IMR-90 (cell line): Measurements from ENCODE around the gene ADTRP. TPM values are rescaled to one million over a fixed set of nuclear protein-coding genes. Genes with fewer than 3 reads are reported as not detected.

Experiments used
- ATAC-seq: fragments of 200-7000 bp; cut with Tn5 transposase; 2 replicates; pipeline ENCODE4 v1.9.1; 2020; ENCODE audit warnings: low read depth, mild to moderate bottlenecking, moderate library complexity
- Bru-seq: library from RNA; stranded (reverse); fragments of 400-500 nt; gene quantifications from one replicate; lab custom pipeline; 2021; lab: Mats Ljungman, UMichigan
- BruChase-seq, 2 experiments: library from RNA; stranded (reverse); fragments of 400-500 nt; gene quantifications; one replicate each; lab custom pipeline; 2021; lab: Mats Ljungman, UMichigan
- BruUV-seq: library from RNA; stranded (reverse); fragments of 400-500 nt; replicated peaks from 2 replicates; lab custom pipeline; 2021; lab: Mats Ljungman, UMichigan
- CTCF ChIA-PET: fragments of 300-600 bp; formaldehyde crosslinking; extraction: SDS; loops from one replicate; lab custom pipeline; 2021; ENCODE audit warnings: antibody characterized with exemption; lab: Yijun Ruan, JAX
- POLR2A ChIA-PET: fragments of 300-600 bp; sonication (Branson Sonifier 250); formaldehyde crosslinking; loops from one replicate; lab custom pipeline; 2022; ENCODE audit warnings: antibody characterized with exemption; ENCODE audit not compliant: unreplicated experiment; lab: Charles Lee
- DNase-seq: peaks from one replicate; pipeline ENCODE4 v3.0.0; 2013
- H2AFZ ChIP-seq: replicated peaks from 2 replicates; pipeline ENCODE3; 2013; ENCODE audit warnings: low read length, mild to moderate bottlenecking; ENCODE audit not compliant: poor library complexity
- H2AK5ac ChIP-seq: 2 replicates; pipeline ENCODE4 v1.6.1; 2013; ENCODE audit warnings: low read depth, low read length, inconsistent platforms
- H2AK9ac ChIP-seq: replicated peaks from 2 replicates; pipeline ENCODE3; 2013; ENCODE audit warnings: mild to moderate bottlenecking, low read depth, low read length, moderate library complexity; ENCODE audit not compliant: poor library complexity
- H2BK120ac ChIP-seq: 2 replicates; pipeline ENCODE4 v1.6.1; 2013; ENCODE audit warnings: low read depth, low read length, inconsistent platforms
- H2BK15ac ChIP-seq: 3 replicates; pipeline ENCODE4 v1.6.1; 2013; ENCODE audit warnings: low read depth, low read length, inconsistent platforms
- H2BK20ac ChIP-seq: 2 replicates; pipeline ENCODE4 v1.6.1; 2013; ENCODE audit warnings: low read depth, mild to moderate bottlenecking, inconsistent platforms, low read length, moderate library complexity
- H2BK5ac ChIP-seq: 2 replicates; pipeline ENCODE4 v1.6.1; 2013; ENCODE audit warnings: mild to moderate bottlenecking, low read depth, low read length, inconsistent platforms; ENCODE audit not compliant: poor library complexity, severe bottlenecking
- H3K14ac ChIP-seq: replicated peaks from 2 replicates; pipeline ENCODE4 v1.6.1; 2013; ENCODE audit warnings: low read depth, low read length, inconsistent platforms
- H3K18ac ChIP-seq: 2 replicates; pipeline ENCODE4 v1.6.1; 2013; ENCODE audit warnings: low read depth, low read length, control low read depth
- H3K23ac ChIP-seq: 2 replicates; pipeline ENCODE4 v1.6.1; 2013; ENCODE audit warnings: low read depth, low read length, inconsistent platforms
- H3K27ac ChIP-seq: 2 replicates; pipeline ENCODE4 v1.5.1; 2013; ENCODE audit warnings: mild to moderate bottlenecking, control low read depth, low read length; ENCODE audit not compliant: insufficient read depth
- H3K27me3 ChIP-seq: 2 replicates; pipeline ENCODE4 v1.6.1; 2013; ENCODE audit warnings: low read length; ENCODE audit not compliant: control insufficient read depth, insufficient read depth
- H3K36me3 ChIP-seq: 2 replicates; pipeline ENCODE4 v1.6.1; 2013; ENCODE audit warnings: low read length, mixed read lengths; ENCODE audit not compliant: control insufficient read depth, insufficient read depth
- H3K4ac ChIP-seq: 2 replicates; pipeline ENCODE4 v1.6.1; 2013; ENCODE audit warnings: low read depth, low read length, inconsistent platforms
- H3K4me1 ChIP-seq: 2 replicates; pipeline ENCODE4 v1.6.1; 2013; ENCODE audit warnings: low read length, mixed read lengths; ENCODE audit not compliant: control insufficient read depth, insufficient read depth
- H3K4me2 ChIP-seq: 2 replicates; pipeline ENCODE4 v1.6.1; 2013; ENCODE audit warnings: low read depth, mild to moderate bottlenecking, control low read depth, low read length, moderate library complexity
- H3K4me3 ChIP-seq: 2 replicates; pipeline ENCODE4 v1.5.1; 2013; ENCODE audit warnings: low read depth, mild to moderate bottlenecking, control low read depth, low read length, moderate library complexity; ENCODE audit not compliant: insufficient read depth
- H3K56ac ChIP-seq: 2 replicates; pipeline ENCODE4 v1.6.1; 2013; ENCODE audit warnings: low read length, inconsistent platforms; ENCODE audit not compliant: insufficient read depth; ENCODE audit errors: extremely low read depth
- H3K79me1 ChIP-seq, 2 experiments: 2 replicates each; pipeline ENCODE4 v1.6.1; 2013; ENCODE audit warnings: low read length in 2 of 2, inconsistent platforms in 1 of 2, low read depth in 1 of 2
- H3K9ac ChIP-seq: 2 replicates; pipeline ENCODE4 v1.6.1; 2013; ENCODE audit warnings: low read depth, low read length, control low read depth
- H3K9me1 ChIP-seq: 2 replicates; pipeline ENCODE4 v1.6.1; 2013; ENCODE audit warnings: low read length, inconsistent platforms; ENCODE audit not compliant: insufficient read depth
- H3K9me3 ChIP-seq: 2 replicates; pipeline ENCODE4 v1.6.1; 2013; ENCODE audit warnings: low read length; ENCODE audit not compliant: control insufficient read depth, insufficient read depth
- H4K20me1 ChIP-seq: 2 replicates; pipeline ENCODE4 v1.6.1; 2013; ENCODE audit warnings: low read length, inconsistent platforms; ENCODE audit not compliant: insufficient read depth
- H4K5ac ChIP-seq: 2 replicates; pipeline ENCODE4 v1.6.1; 2013; ENCODE audit warnings: mild to moderate bottlenecking, low read depth, low read length, control low read depth
- H4K8ac ChIP-seq, 2 experiments: 2 replicates each; pipeline ENCODE4 v1.6.1; 2013; ENCODE audit warnings: low read depth in 2 of 2, low read length in 2 of 2, control low read depth in 1 of 2, inconsistent platforms in 1 of 2
- H4K91ac ChIP-seq: 2 replicates; pipeline ENCODE4 v1.6.1; 2013; ENCODE audit warnings: low read depth, low read length, inconsistent platforms; ENCODE audit not compliant: insufficient read depth
- CEBPB ChIP-seq: IDR thresholded peaks from 2 replicates; pipeline ENCODE4 v1.6.1; 2012; ENCODE audit warnings: low read depth, low read length, improper control_type of control experiment
- CTCF ChIP-seq: conservative IDR thresholded peaks from 2 replicates; pipeline ENCODE4 v1.5.1; 2012; ENCODE audit warnings: mild to moderate bottlenecking, low read depth, low read length, improper control_type of control experiment
- RCOR1 ChIP-seq: IDR thresholded peaks from 2 replicates; pipeline ENCODE4 v1.6.1; 2012; ENCODE audit warnings: mild to moderate bottlenecking, low read length, improper control_type of control experiment; ENCODE audit not compliant: insufficient replicate concordance
- whole genome bisulfite sequencing, 2 experiments: methylation state at CpG; one replicate each; pipeline versions ENCODE4 v1.1.5 to v1.1.7; 2013; ENCODE audit warnings: missing lambda C conversion rate in 2 of 2; ENCODE audit not compliant: insufficient read length in 1 of 2; ENCODE audit errors: extremely low coverage in 2 of 2; 5-methylcytosine and 5-hydroxymethylcytosine counted together
- dilution Hi-C: fragments of 300-500 bp; cut with HindIII; formaldehyde crosslinking; loops from one replicate; pipeline ENCODE4 v1.14.3; 2018; ENCODE audit warnings: low sequenced_read_pairs; ENCODE audit not compliant: unreplicated experiment
- in situ Hi-C: fragments of 300-500 bp; cut with MboI; formaldehyde crosslinking; loops from 3 replicates; pipeline ENCODE4 v1.14.3; 2019; ENCODE audit warnings: low sequenced_read_pairs, inconsistent platforms, mixed read lengths
- intact Hi-C: fragments of 100-400 bp; cut with micrococcal nuclease; formaldehyde crosslinking; loops from 2 replicates; pipeline ENCODE4 v1.10.0; 2022
- long read RNA-seq: library from polyadenylated mRNA; unstranded; transcript quantifications from one replicate; pipeline ENCODE4 v2.0.0, GENCODE V29; 2021; ENCODE audit not compliant: unreplicated experiment
- polyA plus RNA-seq, 3 experiments: library from polyadenylated mRNA; depleted of rRNA; stranded (reverse); fragments of >200 nt; gene quantifications; 2 replicates each; pipeline ENCODE4 v1.2.3, GENCODE V29; 2012; ENCODE audit warnings: low replicate concordance in 1 of 3
- total RNA-seq: library from RNA; depleted of rRNA; stranded (reverse); fragments of >200 nt; gene quantifications from 2 replicates; pipeline ENCODE4 v1.2.3, GENCODE V29; 2012; rRNA removed

The ADTRP gene
- total RNA-seq (0.72 and 0.83 TPM in 2 replicates), polyA plus RNA-seq (2012; rRNA removed) (0.14 and 0.50 TPM in 2 replicates), Bru-seq, nascent RNA (percentile 25 among the genes with signal in this experiment), BruChase-seq, experiment 1, labeled RNA remaining after a 6-hour chase (percentile 23 among the genes with signal in this experiment), BruChase-seq, experiment 2, labeled RNA remaining after a 2-hour chase (percentile 26 among the genes with signal in this experiment)
- polyA plus RNA-seq (2012; cell fraction: cytosol; rRNA removed): 0.11 and 0.35 TPM in 2 replicates
- polyA plus RNA-seq (2012; cell fraction: nucleus; rRNA removed; ENCODE audit: low replicate concordance): 0.32 and 0.88 TPM in 2 replicates
- long read RNA-seq, partial matches to known transcripts: 0 of 2 reads
- long read RNA-seq, other reads (novel, unspliced or antisense): 2 of 2 reads

- CTCF ChIA-PET: no interaction called here
These were observed at the start of gene ADTRP for GRCh38 chr6:11778648-11779328. ADTRP (minus strand) TSS chr6:11778803; CDS start chr6:11778759, 44 bp downstream.

More at GRCh38 chr6:11778648-11779328, at the start of gene ADTRP:
- no peak within 1 kb of the TSS for H3K4me3 ChIP-seq
- H3K27ac ChIP-seq: no peak within 1 kb of the TSS
- H3K4me1 ChIP-seq: no peaks in the 10 kb centered on the region
- H3K9ac ChIP-seq: no peak within 1 kb of the TSS
- TF ChIP-seq CTCF (no peak), CEBPB (no peak), RCOR1 (no peak)
- no peak within 1 kb of the TSS for H3K14ac ChIP-seq
- no peak within 1 kb of the TSS for H3K23ac ChIP-seq
- no peak within 1 kb of the TSS for H2AFZ ChIP-seq
- dilution Hi-C loops (no loop called here), in situ Hi-C loops (no loop called here), intact Hi-C loops (no loop called here)
- no peak within 1 kb of the TSS for H2BK120ac ChIP-seq
- no peaks in the 10 kb centered on the region for H3K9me1 ChIP-seq
- no peak for DNase-seq
- H3K56ac ChIP-seq: no peak within 1 kb of the TSS
- no peak within 1 kb of the TSS for H2AK5ac ChIP-seq
- no peak within 1 kb of the TSS for H2AK9ac ChIP-seq
- H4K5ac ChIP-seq: no peak within 1 kb of the TSS
- no peak for ATAC-seq
- no peak within 1 kb of the TSS for H2BK20ac ChIP-seq
- WGBS, 2 experiments: 100% methylated on average over 2 of the region's 8 CpGs; no CpG with 5 or more reads in 1 of the 2 experiments
- H3K4me2 ChIP-seq: no peak within 1 kb of the TSS
- H3K27me3 ChIP-seq: no peaks in the 10 kb centered on the region
- no peak within 1 kb of the TSS for H4K8ac ChIP-seq
- peak within 1 kb of the TSS; percentile 5; the same call in 1 of the 2 replicates for H3K4ac ChIP-seq
- no peak within 1 kb of the TSS for H4K91ac ChIP-seq
- no peaks in the 10 kb centered on the region for H4K20me1 ChIP-seq
- no peak within 1 kb of the TSS for H3K18ac ChIP-seq
- H3K36me3 ChIP-seq: no peaks in the 10 kb centered on the region
- H2BK5ac ChIP-seq: no peak within 1 kb of the TSS
- no peaks in the 10 kb centered on the region for H3K79me1 ChIP-seq
- H2BK15ac ChIP-seq: no peak within 1 kb of the TSS
- no peaks in the 10 kb centered on the region for H3K9me3 ChIP-seq
- no TSS peak for BruUV-seq
- POLR2A ChIA-PET: no interaction called here
